Activated naive CD4-positive, alpha-beta T cell treated with anti-CD3 and anti-CD28 coated beads, Interleukin-2, amount 10 ng/mL, durations not matched to agents 7 days and 5 days (primary cell): ENCODE data around the gene CCDC69.

Source experiments
- CTCF ChIA-PET: fragments of 350-600 bp; sonication (Branson Sonifier 250); formaldehyde crosslinking; loops from one replicate; lab custom pipeline; 2021; ENCODE audit warnings: antibody characterized with exemption; lab: Charles Lee
- DNase-seq: peaks from one replicate; pipeline ENCODE4 v3.0.0-alpha.2; 2020
- H3K27ac Mint-ChIP-seq: one replicate; pipeline ENCODE4 v1.8.0; 2021; ENCODE audit warnings: mild to moderate bottlenecking, moderate library complexity, mixed read lengths
- H3K27me3 Mint-ChIP-seq: one replicate; pipeline ENCODE4 v1.8.0; 2021; ENCODE audit warnings: mild to moderate bottlenecking, mixed read lengths
- H3K36me3 Mint-ChIP-seq: one replicate; pipeline ENCODE4 v1.8.0; 2021; ENCODE audit warnings: mixed read lengths
- H3K4me1 Mint-ChIP-seq: one replicate; pipeline ENCODE4 v1.8.0; 2021; ENCODE audit warnings: mixed read lengths
- H3K4me3 Mint-ChIP-seq: one replicate; pipeline ENCODE4 v1.8.0; 2021; ENCODE audit warnings: mild to moderate bottlenecking, moderate library complexity, mixed read lengths
- H3K9me3 Mint-ChIP-seq: one replicate; pipeline ENCODE4 v1.8.0; 2021; ENCODE audit warnings: mixed read lengths

The CCDC69 gene

DNA sequence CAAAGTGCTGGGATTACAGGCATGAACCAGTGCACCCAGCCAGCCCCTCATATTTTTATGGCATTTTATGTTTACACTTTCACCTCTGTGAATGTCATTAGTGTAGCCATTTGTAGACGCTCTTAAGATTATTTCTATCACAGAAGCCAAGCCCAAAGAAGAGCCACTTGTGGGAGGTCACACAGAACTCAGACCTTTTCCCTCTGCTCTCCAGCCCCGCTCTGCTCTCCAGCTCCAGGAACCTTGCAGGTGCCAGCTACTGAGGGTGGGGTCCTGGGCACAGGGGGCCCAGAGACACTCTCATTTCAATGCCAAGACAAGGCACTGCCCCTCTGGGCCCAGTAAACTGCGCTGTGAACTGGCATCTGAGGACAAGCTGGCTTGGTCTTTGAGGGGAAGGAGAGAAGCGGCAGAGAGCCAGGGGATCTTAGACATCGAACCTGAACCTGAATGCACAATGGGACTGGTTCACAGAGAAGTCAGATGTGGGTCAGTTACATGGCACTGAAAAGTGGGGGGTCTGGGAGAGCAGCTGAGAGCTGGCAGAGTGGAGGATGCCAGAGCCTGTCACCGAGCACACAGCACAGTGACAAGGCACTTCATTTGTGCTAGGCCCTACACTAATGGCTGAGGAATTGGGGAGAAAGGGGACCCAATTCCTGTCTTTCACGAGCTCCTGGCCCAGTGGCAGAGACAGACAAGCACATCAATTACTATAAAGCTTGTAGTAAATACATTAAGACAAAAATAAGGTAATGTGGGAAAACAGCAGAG, 83.0 kb downstream of the CCDC69 start:
- H3K27me3 Mint-ChIP-seq, result no peaks in the 10 kb centered on the region
- no peaks in the 10 kb centered on the region for H3K9me3 Mint-ChIP-seq
- peak overlapping the region; percentile 53 for H3K4me3 Mint-ChIP-seq

GRCh38 chr5:151139646-151140045, 84.2 kb downstream of the CCDC69 start:
- Mint-ChIP-seq H3K27me3 (no peaks in the 10 kb centered on the region), H3K36me3 (peaks cover 83% of the 10 kb centered on the region), H3K4me1 (peaks cover 81% of the 10 kb centered on the region), H3K9me3 (no peaks in the 10 kb centered on the region), H3K27ac (peak overlapping the region; percentile 76), H3K4me3 (no peak overlapping the region)
- CTCF ChIA-PET, result interaction anchor here (1.4 to 2.0 kb wide), 2 partner anchors 14 to 24 kb away, joined by 6 to 9 read pairs; no protein-coding TSS in a partner anchor
- no peak for DNase-seq

More for the DNA sequence above, 83.0 kb downstream of the CCDC69 start:
- CTCF ChIA-PET, result interaction anchor here (0.9 to 4.9 kb wide), 9 partner anchors 9 to 83 kb away, joined by 3 to 39 read pairs (median 5); partner anchors contain the start of gene CCDC69
- Mint-ChIP-seq H3K4me1 (peaks cover 92% of the 10 kb centered on the region), H3K27ac (peak overlapping the region; percentile 53), H3K36me3 (peaks cover 82% of the 10 kb centered on the region)
- DNase-seq, result no peak

- Mint-ChIP-seq H3K27ac (peak overlapping the region; percentile 76), H3K36me3 (peaks cover 82% of the 10 kb centered on the region)
- CTCF ChIA-PET, result interaction anchor here (1.4 to 2.0 kb wide), 2 partner anchors 13 to 23 kb away, joined by 6 to 9 read pairs; no protein-coding TSS in a partner anchor
Measured at GRCh38 chr5:151139015-151139414, 84.9 kb downstream of the CCDC69 start.

GRCh38 chr5:151138114-151138513, 85.8 kb downstream of the CCDC69 start:
- no peaks in the 10 kb centered on the region for H3K9me3 Mint-ChIP-seq
- peaks cover 83% of the 10 kb centered on the region for H3K36me3 Mint-ChIP-seq
- H3K4me1 Mint-ChIP-seq, result peaks cover 77% of the 10 kb centered on the region
- peak overlapping the region; percentile 2 for H3K27ac Mint-ChIP-seq
- no peak for DNase-seq
- CTCF ChIA-PET, result interaction anchor here (0.9 to 2.1 kb wide), 5 partner anchors 9 to 23 kb away, joined by 3 to 6 read pairs (median 6); no protein-coding TSS in a partner anchor
- no peaks in the 10 kb centered on the region for H3K27me3 Mint-ChIP-seq
- no peak overlapping the region for H3K4me3 Mint-ChIP-seq

More at GRCh38 chr5:151139015-151139414, 84.9 kb downstream of the CCDC69 start:
- Mint-ChIP-seq H3K9me3 (no peaks in the 10 kb centered on the region), H3K4me1 (peaks cover 77% of the 10 kb centered on the region), H3K27me3 (no peaks in the 10 kb centered on the region), H3K4me3 (no peak overlapping the region)
- DNase-seq, result no peak

DNA sequence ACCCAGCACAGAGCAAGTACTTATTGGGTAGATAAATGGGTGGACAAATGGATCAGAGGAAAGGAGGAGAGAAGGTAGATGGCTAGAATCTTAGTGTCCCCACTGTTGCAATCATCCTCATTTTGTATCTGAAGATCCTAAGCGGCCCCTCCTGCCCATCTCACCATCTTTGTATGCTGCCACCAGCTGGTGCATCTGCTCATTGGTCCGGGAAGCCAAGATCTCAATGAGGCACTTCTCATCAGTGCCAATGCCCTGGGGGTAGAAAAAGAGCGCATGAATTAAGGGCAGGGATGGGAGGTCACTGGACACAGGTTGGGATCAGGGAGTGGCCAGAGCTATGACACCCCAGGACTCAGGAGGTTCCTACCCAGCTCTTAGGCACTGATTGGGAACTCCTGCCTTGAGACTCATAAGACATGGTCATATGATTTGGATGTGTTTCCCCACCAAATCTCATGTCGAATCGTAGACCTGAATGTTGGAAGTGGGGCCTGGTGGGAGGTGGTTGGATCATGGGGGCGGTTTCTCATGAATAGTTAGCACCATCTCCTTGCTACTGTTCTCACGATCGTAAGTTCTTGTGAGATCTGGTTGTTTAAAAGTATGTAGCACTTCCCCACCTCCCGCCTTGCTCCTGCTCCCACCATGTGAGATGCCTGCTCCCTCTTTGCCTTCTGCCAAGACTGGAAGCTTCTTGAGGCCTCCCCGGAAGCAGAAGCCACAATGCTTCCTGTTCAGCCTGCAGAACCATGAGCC, 86.6 kb downstream of the CCDC69 start:
- Mint-ChIP-seq H3K4me3 (no peak overlapping the region), H3K4me1 (peaks cover 76% of the 10 kb centered on the region), H3K27me3 (no peaks in the 10 kb centered on the region), H3K36me3 (peaks cover 84% of the 10 kb centered on the region), H3K27ac (peak overlapping the region; percentile 64), H3K9me3 (no peaks in the 10 kb centered on the region)
- DNase-seq, result no peak
- CTCF ChIA-PET, result interaction anchor here (0.9 to 2.1 kb wide), 5 partner anchors 9 to 22 kb away, joined by 3 to 6 read pairs (median 6); no protein-coding TSS in a partner anchor

DNA sequence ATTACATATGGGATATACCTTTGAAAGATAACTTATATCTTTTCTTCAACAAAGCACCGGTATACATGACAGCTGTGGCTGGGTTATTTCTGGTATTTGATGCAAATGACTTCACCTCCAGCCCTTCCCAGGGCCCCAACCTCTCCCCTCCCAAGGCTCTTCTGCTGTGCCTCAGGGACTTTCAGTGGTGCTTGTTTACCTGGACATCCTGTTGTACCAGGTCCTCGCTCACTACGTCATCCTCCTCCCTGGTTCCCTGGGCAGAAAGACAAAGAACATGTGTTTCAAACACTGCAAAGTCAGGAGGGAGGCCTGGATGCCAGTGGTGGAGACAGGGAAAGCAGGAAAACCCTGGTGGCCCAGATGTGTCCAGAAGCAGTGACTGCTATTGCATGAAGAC, 89.7 kb downstream of the CCDC69 start:
- H3K27ac Mint-ChIP-seq, result peak overlapping the region; percentile 7
- H3K9me3 Mint-ChIP-seq, result no peaks in the 10 kb centered on the region
- H3K4me1 Mint-ChIP-seq, result peaks cover 64% of the 10 kb centered on the region
- DNase-seq, result no peak
- CTCF ChIA-PET, result interaction anchor here (1.3 to 14.4 kb wide), 3 partner anchors 8 to 31 kb away, joined by 3 to 366 read pairs (median 15); no protein-coding TSS in a partner anchor
- H3K36me3 Mint-ChIP-seq, result peaks cover 94% of the 10 kb centered on the region
- no peaks in the 10 kb centered on the region for H3K27me3 Mint-ChIP-seq
- H3K4me3 Mint-ChIP-seq, result no peak overlapping the region

- peaks cover 93% of the 10 kb centered on the region for H3K36me3 Mint-ChIP-seq
- peaks cover 56% of the 10 kb centered on the region for H3K4me1 Mint-ChIP-seq
- DNase-seq, result no peak
- H3K9me3 Mint-ChIP-seq, result no peaks in the 10 kb centered on the region
- H3K27me3 Mint-ChIP-seq, result no peaks in the 10 kb centered on the region
- peak overlapping the region; percentile 11 for H3K27ac Mint-ChIP-seq
- no peak overlapping the region for H3K4me3 Mint-ChIP-seq
- CTCF ChIA-PET, result interaction anchor here (1.8 to 14.4 kb wide), 2 partner anchors 8 to 32 kb away, joined by 4 to 366 read pairs; no protein-coding TSS in a partner anchor
Measured at GRCh38 chr5:151132963-151133362, 90.9 kb downstream of the CCDC69 start.
